BLaER1 (cell line): ENCODE results near the gene KCNH1.

Experiments used
- H3K27ac ChIP-seq: shearing (Covaris generic); formaldehyde crosslinking; 2 replicates; pipeline ENCODE4 v1.8.1; 2022
- H3K27me3 ChIP-seq: shearing (Covaris generic); formaldehyde crosslinking; 2 replicates; pipeline ENCODE4 v1.8.1; 2022
- H3K36me3 ChIP-seq: shearing (Covaris generic); formaldehyde crosslinking; 2 replicates; pipeline ENCODE4 v1.8.1; 2022
- H3K4me1 ChIP-seq: shearing (Covaris generic); formaldehyde crosslinking; 2 replicates; pipeline ENCODE4 v1.8.1; 2022
- H3K4me2 ChIP-seq: shearing (Covaris generic); formaldehyde crosslinking; 2 replicates; pipeline ENCODE4 v1.8.1; 2022
- H3K4me3 ChIP-seq: shearing (Covaris generic); formaldehyde crosslinking; 2 replicates; pipeline ENCODE4 v1.8.1; 2022
- H3K9ac ChIP-seq: shearing (Covaris generic); formaldehyde crosslinking; 2 replicates; pipeline ENCODE4 v1.8.1; 2022
- H3K9me3 ChIP-seq: shearing (Covaris generic); formaldehyde crosslinking; 2 replicates; pipeline ENCODE4 v1.8.1; 2022
- H4K20me1 ChIP-seq: shearing (Covaris generic); formaldehyde crosslinking; 2 replicates; pipeline ENCODE4 v1.8.1; 2022
- Cebpa-rat ChIP-seq: shearing (Covaris generic); IDR thresholded peaks from 2 replicates; pipeline ENCODE4 v1.8.1; 2022

Gene KCNH1

DNA sequence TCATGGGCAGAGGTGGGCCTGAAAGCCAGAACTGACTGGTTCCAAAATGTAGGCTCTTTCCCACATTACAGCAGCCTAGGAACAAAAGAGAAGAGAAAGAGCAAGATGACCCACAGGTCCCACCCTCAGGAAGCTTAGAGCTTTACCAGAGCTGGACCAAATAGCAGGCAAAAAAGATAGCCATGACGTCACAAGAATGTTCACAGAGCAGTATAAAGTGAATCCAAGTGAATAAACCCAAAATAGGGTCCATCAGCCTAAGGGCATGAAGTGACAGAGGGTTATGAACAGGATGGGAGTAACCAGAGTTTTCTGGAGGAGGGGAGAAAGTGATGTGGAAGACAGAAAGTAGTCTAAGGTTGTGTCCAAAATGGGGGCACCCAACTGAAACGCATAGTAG, 221.2 kb downstream of the KCNH1 start:
- Histone ChIP-seq H3K4me3 (no peak overlapping the region), H3K9ac (no peak overlapping the region), H3K4me2 (no peak overlapping the region), H4K20me1 (no peaks in the 10 kb centered on the region), H3K27me3 (no peaks in the 10 kb centered on the region), H3K4me1 (no peaks in the 10 kb centered on the region), H3K9me3 (no peaks in the 10 kb centered on the region), H3K27ac (no peak overlapping the region), H3K36me3 (no peaks in the 10 kb centered on the region)
- no peak for TF ChIP-seq Cebpa-rat

DNA sequence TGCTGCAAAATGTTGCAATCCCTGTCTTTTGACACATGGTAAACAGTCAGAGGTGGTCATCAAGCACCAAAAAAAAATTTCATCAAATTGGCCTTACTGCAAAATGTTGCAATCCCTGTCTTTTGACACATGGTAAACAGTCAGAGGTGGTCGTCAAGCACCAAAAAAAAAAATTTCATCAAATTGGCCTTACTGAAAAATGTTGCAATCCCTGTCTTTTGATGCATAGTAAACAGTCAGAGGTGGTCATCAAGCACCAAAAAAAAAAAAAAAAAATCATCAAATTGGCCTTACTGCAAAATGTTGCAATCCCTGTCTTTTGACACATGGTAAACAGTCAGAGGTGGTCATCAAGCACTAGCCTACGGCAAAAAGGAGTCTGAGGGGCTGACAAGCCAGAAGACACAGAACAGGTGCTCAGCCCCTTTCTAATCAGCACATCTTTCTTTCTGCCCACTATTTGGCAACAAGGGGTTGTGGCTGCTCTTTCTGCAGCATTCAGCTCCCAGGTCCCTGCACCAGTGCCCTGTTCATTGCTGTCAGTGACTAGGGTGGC, 223.8 kb downstream of the KCNH1 start:
- Histone ChIP-seq H3K4me2 (no peak overlapping the region), H3K9ac (no peak overlapping the region), H3K27ac (no peak overlapping the region), H3K27me3 (no peaks in the 10 kb centered on the region), H3K36me3 (no peaks in the 10 kb centered on the region), H4K20me1 (no peaks in the 10 kb centered on the region), H3K9me3 (no peaks in the 10 kb centered on the region), H3K4me3 (no peak overlapping the region), H3K4me1 (peaks cover 12% of the 10 kb centered on the region)
- TF ChIP-seq Cebpa-rat: no peak

GRCh38 chr1:210908791-210909190, 225.2 kb downstream of the KCNH1 start:
- H3K4me3 ChIP-seq: no peak overlapping the region
- peaks cover 12% of the 10 kb centered on the region for H3K4me1 ChIP-seq
- no peaks in the 10 kb centered on the region for H3K36me3 ChIP-seq
- no peaks in the 10 kb centered on the region for H3K27me3 ChIP-seq
- H3K4me2 ChIP-seq: no peak overlapping the region
- H3K27ac ChIP-seq: no peak overlapping the region
- H4K20me1 ChIP-seq: no peaks in the 10 kb centered on the region
- no peak for TF ChIP-seq Cebpa-rat
- no peak overlapping the region for H3K9ac ChIP-seq
- H3K9me3 ChIP-seq: no peaks in the 10 kb centered on the region

DNA sequence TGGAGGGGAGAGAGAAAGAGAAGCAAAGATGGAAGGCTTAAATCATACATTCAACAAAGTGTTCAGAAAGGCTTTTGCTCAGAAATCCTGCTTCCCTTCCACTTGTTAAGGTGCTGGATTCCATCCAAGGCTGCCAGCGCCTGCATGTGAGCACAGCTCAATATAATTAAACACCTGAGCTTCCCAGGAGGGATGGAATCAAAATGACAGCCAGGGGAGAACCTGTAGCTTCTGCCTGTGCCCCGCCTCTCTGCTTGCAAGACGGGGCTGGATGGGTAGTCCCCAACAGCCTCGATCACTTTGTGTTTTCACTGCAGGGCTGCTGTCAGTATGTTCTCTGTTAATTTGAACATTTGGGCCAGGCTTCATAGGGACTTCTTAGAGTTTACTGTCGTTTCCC, 225.7 kb downstream of the KCNH1 start:
- H4K20me1 ChIP-seq: no peaks in the 10 kb centered on the region
- no peak overlapping the region for H3K27ac ChIP-seq
- H3K27me3 ChIP-seq: no peaks in the 10 kb centered on the region
- no peak overlapping the region for H3K4me2 ChIP-seq
- no peak overlapping the region for H3K9ac ChIP-seq
- H3K4me3 ChIP-seq: no peak overlapping the region
- no peaks in the 10 kb centered on the region for H3K9me3 ChIP-seq
- peaks cover 12% of the 10 kb centered on the region for H3K4me1 ChIP-seq
- no peak for TF ChIP-seq Cebpa-rat
- H3K36me3 ChIP-seq: no peaks in the 10 kb centered on the region

GRCh38 chr1:210907251-210907805, 226.6 kb downstream of the KCNH1 start:
- no peak for TF ChIP-seq Cebpa-rat
- Histone ChIP-seq H4K20me1 (no peaks in the 10 kb centered on the region), H3K4me2 (no peak overlapping the region), H3K4me1 (peaks cover 12% of the 10 kb centered on the region), H3K36me3 (no peaks in the 10 kb centered on the region), H3K9me3 (no peaks in the 10 kb centered on the region), H3K9ac (no peak overlapping the region), H3K27me3 (no peaks in the 10 kb centered on the region), H3K27ac (no peak overlapping the region), H3K4me3 (no peak overlapping the region)

- no peaks in the 10 kb centered on the region for H3K27me3 ChIP-seq
- no peaks in the 10 kb centered on the region for H3K9me3 ChIP-seq
- peak overlapping the region; percentile 38 for H3K4me2 ChIP-seq
- no peaks in the 10 kb centered on the region for H3K36me3 ChIP-seq
- no peak overlapping the region for H3K27ac ChIP-seq
- TF ChIP-seq Cebpa-rat: no peak
- H3K9ac ChIP-seq: no peak overlapping the region
- H4K20me1 ChIP-seq: no peaks in the 10 kb centered on the region
- peaks cover 12% of the 10 kb centered on the region for H3K4me1 ChIP-seq
- H3K4me3 ChIP-seq: no peak overlapping the region
Measured at GRCh38 chr1:210905944-210906453, 227.9 kb downstream of the KCNH1 start.

DNA sequence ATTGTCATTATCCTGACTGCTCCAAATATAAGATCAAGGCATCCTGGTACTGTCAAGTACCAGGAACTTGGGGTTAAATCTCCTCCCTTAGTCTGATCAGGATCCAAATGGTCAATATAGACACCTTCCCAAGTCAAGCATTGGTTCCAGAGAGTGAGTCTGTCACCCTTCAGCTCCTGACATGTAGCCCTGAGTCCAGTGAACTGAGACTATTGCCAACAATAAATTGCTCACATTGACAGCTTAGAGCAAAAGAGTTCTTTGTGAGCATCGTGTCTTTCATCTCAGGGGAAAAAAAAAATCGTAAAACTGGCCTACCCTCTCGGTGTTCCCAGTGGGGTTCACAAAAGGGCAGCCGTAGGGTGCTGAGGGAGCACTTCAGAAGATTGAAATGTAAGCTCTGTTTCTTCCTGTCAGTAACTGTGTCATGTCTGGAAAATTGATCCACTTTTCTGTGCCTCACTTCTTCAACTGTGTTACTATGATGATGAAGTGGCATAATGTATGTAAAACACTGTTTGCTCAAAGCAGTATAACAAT, 228.5 kb downstream of the KCNH1 start:
- H3K9ac ChIP-seq: no peak overlapping the region
- H3K4me1 ChIP-seq: peaks cover 12% of the 10 kb centered on the region
- peak overlapping the region; percentile 38 for H3K4me2 ChIP-seq
- no peak for TF ChIP-seq Cebpa-rat
- H3K36me3 ChIP-seq: no peaks in the 10 kb centered on the region
- no peaks in the 10 kb centered on the region for H4K20me1 ChIP-seq
- no peak overlapping the region for H3K27ac ChIP-seq
- H3K4me3 ChIP-seq: no peak overlapping the region
- H3K27me3 ChIP-seq: no peaks in the 10 kb centered on the region
- H3K9me3 ChIP-seq: no peaks in the 10 kb centered on the region

GRCh38 chr1:210901981-210902770, 231.8 kb downstream of the KCNH1 start:
- H3K27me3 ChIP-seq: no peaks in the 10 kb centered on the region
- no peak overlapping the region for H3K27ac ChIP-seq
- H3K9ac ChIP-seq: no peak overlapping the region
- no peaks in the 10 kb centered on the region for H3K36me3 ChIP-seq
- no peak for TF ChIP-seq Cebpa-rat
- peaks cover 12% of the 10 kb centered on the region for H3K4me1 ChIP-seq
- no peak overlapping the region for H3K4me2 ChIP-seq
- H3K4me3 ChIP-seq: no peak overlapping the region
- H3K9me3 ChIP-seq: no peaks in the 10 kb centered on the region
- H4K20me1 ChIP-seq: no peaks in the 10 kb centered on the region

- Histone ChIP-seq H3K4me3 (no peak overlapping the region), H3K9ac (no peak overlapping the region), H3K36me3 (no peaks in the 10 kb centered on the region), H3K4me1 (peaks cover 4% of the 10 kb centered on the region), H3K4me2 (no peak overlapping the region), H3K27me3 (no peaks in the 10 kb centered on the region), H4K20me1 (no peaks in the 10 kb centered on the region), H3K9me3 (no peaks in the 10 kb centered on the region), H3K27ac (no peak overlapping the region)
- no peak for TF ChIP-seq Cebpa-rat
Measured at GRCh38 chr1:210900820-210901219, 233.1 kb downstream of the KCNH1 start.

DNA sequence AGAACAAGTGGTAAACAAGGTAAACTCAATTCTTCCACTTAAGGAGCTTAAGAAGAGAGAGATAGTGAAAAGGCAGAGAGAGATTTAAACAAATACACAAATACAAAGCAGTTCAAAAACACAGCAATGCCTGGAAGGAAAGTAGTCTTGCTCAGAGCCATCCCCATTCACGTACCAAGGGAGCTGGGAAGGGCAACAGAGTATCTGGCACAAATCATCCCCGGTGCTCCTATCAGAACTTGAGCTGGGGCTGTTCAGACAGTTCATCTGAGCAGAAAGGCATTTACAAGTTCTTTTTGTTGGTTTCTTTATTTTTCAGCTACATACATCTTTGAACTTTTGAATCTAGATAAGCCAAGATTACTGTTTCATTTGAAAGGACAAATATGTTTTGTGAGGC, 233.9 kb downstream of the KCNH1 start:
- Histone ChIP-seq H4K20me1 (no peaks in the 10 kb centered on the region), H3K4me2 (no peak overlapping the region), H3K4me1 (no peaks in the 10 kb centered on the region), H3K27me3 (no peaks in the 10 kb centered on the region), H3K9ac (no peak overlapping the region), H3K4me3 (no peak overlapping the region), H3K27ac (no peak overlapping the region), H3K9me3 (no peaks in the 10 kb centered on the region), H3K36me3 (no peaks in the 10 kb centered on the region)
- TF ChIP-seq Cebpa-rat: no peak
